HL-60 (cell line): ENCODE results near the gene MRM1.

Source experiments
- GABPA ChIP-seq: IDR thresholded peaks from 2 replicates; pipeline ENCODE4 v1.6.1; 2012; ENCODE audit warnings: low read depth
- POLR2AphosphoS5 ChIP-seq: IDR thresholded peaks from 2 replicates; pipeline ENCODE4 v1.6.1; 2012; ENCODE audit warnings: low read depth
- TF ChIP-seq, protein P1 (sequence below): IDR thresholded peaks from 2 replicates; pipeline ENCODE4 v1.6.1; 2012; ENCODE audit warnings: low read depth; ENCODE audit not compliant: insufficient replicate concordance
- TF ChIP-seq, protein P2 (sequence below): IDR thresholded peaks from one replicate; pipeline ENCODE4 v1.5.1; 2011; ENCODE audit warnings: low read length, control low read depth, inconsistent platforms; ENCODE audit not compliant: insufficient read depth

DNA sequence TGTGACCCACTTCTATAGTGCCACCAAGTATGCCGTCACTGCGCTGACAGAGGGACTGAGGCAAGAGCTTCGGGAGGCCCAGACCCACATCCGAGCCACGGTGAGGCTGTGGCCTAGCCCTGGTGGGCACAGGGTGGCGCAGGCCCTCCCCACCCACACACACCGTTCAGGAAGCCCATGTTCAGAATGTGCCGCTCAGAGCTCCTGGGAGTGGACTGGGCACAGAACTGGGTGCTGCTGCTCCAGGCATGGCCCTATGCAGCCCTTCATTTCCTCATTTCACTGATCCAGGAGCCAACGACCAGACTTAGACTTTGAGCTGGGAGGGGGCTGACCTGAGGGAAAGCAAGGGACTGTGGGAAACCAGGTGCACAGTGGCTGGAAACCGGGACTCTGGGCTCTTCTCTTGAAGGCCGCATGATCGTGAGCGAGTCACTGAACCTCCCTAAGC is 2.4 kb upstream of the MRM1 start:
- TF ChIP-seq POLR2AphosphoS5 (no peak), GABPA (no peak)
- TF ChIP-seq, protein P1, sequence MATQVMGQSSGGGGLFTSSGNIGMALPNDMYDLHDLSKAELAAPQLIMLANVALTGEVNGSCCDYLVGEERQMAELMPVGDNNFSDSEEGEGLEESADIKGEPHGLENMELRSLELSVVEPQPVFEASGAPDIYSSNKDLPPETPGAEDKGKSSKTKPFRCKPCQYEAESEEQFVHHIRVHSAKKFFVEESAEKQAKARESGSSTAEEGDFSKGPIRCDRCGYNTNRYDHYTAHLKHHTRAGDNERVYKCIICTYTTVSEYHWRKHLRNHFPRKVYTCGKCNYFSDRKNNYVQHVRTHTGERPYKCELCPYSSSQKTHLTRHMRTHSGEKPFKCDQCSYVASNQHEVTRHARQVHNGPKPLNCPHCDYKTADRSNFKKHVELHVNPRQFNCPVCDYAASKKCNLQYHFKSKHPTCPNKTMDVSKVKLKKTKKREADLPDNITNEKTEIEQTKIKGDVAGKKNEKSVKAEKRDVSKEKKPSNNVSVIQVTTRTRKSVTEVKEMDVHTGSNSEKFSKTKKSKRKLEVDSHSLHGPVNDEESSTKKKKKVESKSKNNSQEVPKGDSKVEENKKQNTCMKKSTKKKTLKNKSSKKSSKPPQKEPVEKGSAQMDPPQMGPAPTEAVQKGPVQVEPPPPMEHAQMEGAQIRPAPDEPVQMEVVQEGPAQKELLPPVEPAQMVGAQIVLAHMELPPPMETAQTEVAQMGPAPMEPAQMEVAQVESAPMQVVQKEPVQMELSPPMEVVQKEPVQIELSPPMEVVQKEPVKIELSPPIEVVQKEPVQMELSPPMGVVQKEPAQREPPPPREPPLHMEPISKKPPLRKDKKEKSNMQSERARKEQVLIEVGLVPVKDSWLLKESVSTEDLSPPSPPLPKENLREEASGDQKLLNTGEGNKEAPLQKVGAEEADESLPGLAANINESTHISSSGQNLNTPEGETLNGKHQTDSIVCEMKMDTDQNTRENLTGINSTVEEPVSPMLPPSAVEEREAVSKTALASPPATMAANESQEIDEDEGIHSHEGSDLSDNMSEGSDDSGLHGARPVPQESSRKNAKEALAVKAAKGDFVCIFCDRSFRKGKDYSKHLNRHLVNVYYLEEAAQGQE: no peak
- TF ChIP-seq, protein P2, sequence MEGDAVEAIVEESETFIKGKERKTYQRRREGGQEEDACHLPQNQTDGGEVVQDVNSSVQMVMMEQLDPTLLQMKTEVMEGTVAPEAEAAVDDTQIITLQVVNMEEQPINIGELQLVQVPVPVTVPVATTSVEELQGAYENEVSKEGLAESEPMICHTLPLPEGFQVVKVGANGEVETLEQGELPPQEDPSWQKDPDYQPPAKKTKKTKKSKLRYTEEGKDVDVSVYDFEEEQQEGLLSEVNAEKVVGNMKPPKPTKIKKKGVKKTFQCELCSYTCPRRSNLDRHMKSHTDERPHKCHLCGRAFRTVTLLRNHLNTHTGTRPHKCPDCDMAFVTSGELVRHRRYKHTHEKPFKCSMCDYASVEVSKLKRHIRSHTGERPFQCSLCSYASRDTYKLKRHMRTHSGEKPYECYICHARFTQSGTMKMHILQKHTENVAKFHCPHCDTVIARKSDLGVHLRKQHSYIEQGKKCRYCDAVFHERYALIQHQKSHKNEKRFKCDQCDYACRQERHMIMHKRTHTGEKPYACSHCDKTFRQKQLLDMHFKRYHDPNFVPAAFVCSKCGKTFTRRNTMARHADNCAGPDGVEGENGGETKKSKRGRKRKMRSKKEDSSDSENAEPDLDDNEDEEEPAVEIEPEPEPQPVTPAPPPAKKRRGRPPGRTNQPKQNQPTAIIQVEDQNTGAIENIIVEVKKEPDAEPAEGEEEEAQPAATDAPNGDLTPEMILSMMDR: no peak
